ENCODE results near the gene TCEAL9.

DNA sequence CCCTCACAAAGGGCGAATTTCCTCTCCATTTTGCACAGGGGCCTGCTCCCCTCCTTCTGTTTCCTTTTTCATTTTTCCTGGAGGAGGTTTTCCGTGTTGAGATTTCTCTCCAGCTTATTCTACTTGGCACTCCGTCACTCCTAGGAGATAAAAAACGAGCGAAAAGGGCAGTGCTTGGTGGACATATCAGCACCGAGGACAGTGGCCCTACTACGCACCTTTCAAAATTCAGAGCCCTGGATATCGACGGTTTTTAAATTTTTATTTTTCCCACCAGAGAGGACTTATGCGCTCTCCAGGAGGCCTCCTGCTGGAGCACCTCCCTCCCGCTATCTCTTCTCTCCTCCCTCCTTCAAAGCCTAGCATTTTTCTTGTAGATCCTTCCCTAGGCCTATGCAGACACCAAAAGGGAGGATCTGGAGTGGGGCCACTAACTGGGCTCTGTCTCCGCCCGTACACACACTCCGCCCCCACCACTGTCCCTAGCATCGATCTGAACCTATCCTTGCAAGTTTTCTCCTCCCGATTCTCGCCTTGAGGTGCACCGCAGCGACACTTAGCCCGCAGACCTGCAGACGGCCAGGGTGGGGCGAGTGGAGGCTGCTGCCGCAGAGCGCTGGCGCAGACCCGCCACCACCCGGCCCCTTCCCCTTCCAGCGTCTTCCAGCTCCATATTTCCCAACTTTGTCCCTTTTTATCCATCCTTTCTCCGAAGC, 8.5 kb upstream of the TCEAL9 start:
- TF ChIP-seq, protein P1, sequence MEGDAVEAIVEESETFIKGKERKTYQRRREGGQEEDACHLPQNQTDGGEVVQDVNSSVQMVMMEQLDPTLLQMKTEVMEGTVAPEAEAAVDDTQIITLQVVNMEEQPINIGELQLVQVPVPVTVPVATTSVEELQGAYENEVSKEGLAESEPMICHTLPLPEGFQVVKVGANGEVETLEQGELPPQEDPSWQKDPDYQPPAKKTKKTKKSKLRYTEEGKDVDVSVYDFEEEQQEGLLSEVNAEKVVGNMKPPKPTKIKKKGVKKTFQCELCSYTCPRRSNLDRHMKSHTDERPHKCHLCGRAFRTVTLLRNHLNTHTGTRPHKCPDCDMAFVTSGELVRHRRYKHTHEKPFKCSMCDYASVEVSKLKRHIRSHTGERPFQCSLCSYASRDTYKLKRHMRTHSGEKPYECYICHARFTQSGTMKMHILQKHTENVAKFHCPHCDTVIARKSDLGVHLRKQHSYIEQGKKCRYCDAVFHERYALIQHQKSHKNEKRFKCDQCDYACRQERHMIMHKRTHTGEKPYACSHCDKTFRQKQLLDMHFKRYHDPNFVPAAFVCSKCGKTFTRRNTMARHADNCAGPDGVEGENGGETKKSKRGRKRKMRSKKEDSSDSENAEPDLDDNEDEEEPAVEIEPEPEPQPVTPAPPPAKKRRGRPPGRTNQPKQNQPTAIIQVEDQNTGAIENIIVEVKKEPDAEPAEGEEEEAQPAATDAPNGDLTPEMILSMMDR (conservative IDR thresholded peaks at IDR 0.05; ENCODE audit: low read depth, low read length): no peak
- TF ChIP-seq POLR2A (IDR thresholded peaks at IDR 0.05; ENCODE audit: low read depth, low read length) (no peak), RCOR1 (IDR thresholded peaks at IDR 0.05; ENCODE audit: insufficient replicate concordance, low read length) (no peak), RAD21 (IDR thresholded peaks at IDR 0.05; ENCODE audit: low read length) (no peak)
- TF ChIP-seq, protein P2, sequence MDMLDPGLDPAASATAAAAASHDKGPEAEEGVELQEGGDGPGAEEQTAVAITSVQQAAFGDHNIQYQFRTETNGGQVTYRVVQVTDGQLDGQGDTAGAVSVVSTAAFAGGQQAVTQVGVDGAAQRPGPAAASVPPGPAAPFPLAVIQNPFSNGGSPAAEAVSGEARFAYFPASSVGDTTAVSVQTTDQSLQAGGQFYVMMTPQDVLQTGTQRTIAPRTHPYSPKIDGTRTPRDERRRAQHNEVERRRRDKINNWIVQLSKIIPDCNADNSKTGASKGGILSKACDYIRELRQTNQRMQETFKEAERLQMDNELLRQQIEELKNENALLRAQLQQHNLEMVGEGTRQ (IDR thresholded peaks at IDR 0.05; ENCODE audit: low read depth, low read length): no peak

Measured in IMR-90 (cell line).